ENCODE results near the gene SEC23B.
A peak's percentile ranks its signal among the peaks of the same experiment; 100 is the strongest.
"Not testable (repeated sequence)": the region's sequence is repeated elsewhere in the genome, so short reads cannot be mapped to it uniquely, and the experiment has no call there.

Gene SEC23B

GRCh38 chr20:18526761-18527160 lies 19.0 kb downstream of the SEC23B start:
- DNase-seq (ENCODE audit: low spot score): not testable (repeated sequence)

GRCh38 chr20:18527339-18527738 lies 19.6 kb downstream of the SEC23B start:
- no peak for DNase-seq (ENCODE audit: low spot score)

- no peak for DNase-seq (ENCODE audit: low spot score)
Observed at GRCh38 chr20:18527836-18528235, 20.1 kb downstream of the SEC23B start.

GRCh38 chr20:18529041-18529440 lies 21.3 kb downstream of the SEC23B start:
- DNase-seq (ENCODE audit: low spot score): no peak

- no peak for DNase-seq (ENCODE audit: low spot score)
Observed at GRCh38 chr20:18532626-18533025, 24.9 kb downstream of the SEC23B start.

GRCh38 chr20:18533491-18533890 lies 25.8 kb downstream of the SEC23B start:
- no peak for DNase-seq (ENCODE audit: low spot score)

GRCh38 chr20:18533978-18534644 lies 26.4 kb downstream of the SEC23B start:
- no peak for DNase-seq (ENCODE audit: low spot score)

GRCh38 chr20:18537651-18538050 lies 29.9 kb downstream of the SEC23B start:
- DNase-seq (ENCODE audit: low spot score): no peak

GRCh38 chr20:18541741-18542140 lies 34.0 kb downstream of the SEC23B start:
- no peak for DNase-seq (ENCODE audit: low spot score)

- DNase-seq (ENCODE audit: low spot score): no peak
Observed at GRCh38 chr20:18543216-18543615, 35.5 kb downstream of the SEC23B start.

GRCh38 chr20:18543932-18544331 lies 36.2 kb downstream of the SEC23B start:
- no peak for DNase-seq (ENCODE audit: low spot score)

GRCh38 chr20:18545566-18545965 lies 37.8 kb downstream of the SEC23B start:
- no peak for DNase-seq (ENCODE audit: low spot score)

GRCh38 chr20:18548465-18548864 lies 40.7 kb downstream of the SEC23B start:
- DNase-seq (ENCODE audit: low spot score): no peak

GRCh38 chr20:18553746-18554145 lies 46.0 kb downstream of the SEC23B start:
- DNase-seq (ENCODE audit: low spot score): no peak

GRCh38 chr20:18566892-18567738 lies 59.4 kb downstream of the SEC23B start, which contains the start of gene SMIM26:
SMIM26 (plus strand) TSS chr20:18567432; CDS start chr20:18567479, 47 bp downstream.
- peak; percentile 95 for DNase-seq (ENCODE audit: low spot score)

- no peak for DNase-seq (ENCODE audit: low spot score)
Observed at GRCh38 chr20:18567739-18568091, 60.0 kb downstream of the SEC23B start.

- DNase-seq (ENCODE audit: low spot score): no peak
Observed at GRCh38 chr20:18571009-18571408, 63.3 kb downstream of the SEC23B start.

- DNase-seq (ENCODE audit: low spot score): no peak
Observed at GRCh38 chr20:18571578-18571977, 63.8 kb downstream of the SEC23B start.

- no peak for DNase-seq (ENCODE audit: low spot score)
Observed at GRCh38 chr20:18577942-18578341, 70.2 kb downstream of the SEC23B start.

GRCh38 chr20:18578581-18578980 lies 70.8 kb downstream of the SEC23B start:
- no peak for DNase-seq (ENCODE audit: low spot score)

- DNase-seq (ENCODE audit: low spot score): no peak
Observed at GRCh38 chr20:18580012-18580411, 72.3 kb downstream of the SEC23B start.

GRCh38 chr20:18585134-18585533 lies 77.4 kb downstream of the SEC23B start:
- DNase-seq (ENCODE audit: low spot score): no peak

All from NAMALWA (cell line).